ENCODE measurements around the gene FBLN2. TPM values are rescaled to one million over a fixed set of nuclear protein-coding genes. Genes with fewer than 3 reads are reported as not detected.

The FBLN2 gene
- polyA plus RNA-seq, 1 of the 3 experiments (the other 2 are of a cell fraction), result 5.2 TPM

GRCh38 chr3:13594991-13595421 lies 46.1 kb downstream of the FBLN2 start:
- H2AFZ ChIP-seq (ENCODE audit: low read depth), result no peak overlapping the region
- WGBS (ENCODE audit: low lambda C conversion rate), result 56% methylated on average over 5 of the region's 10 CpGs
- no peaks in the 10 kb centered on the region for H4K20me1 ChIP-seq (ENCODE audit: insufficient read depth)
- CTCF ChIA-PET, result interaction anchor here (0.8 to 1.4 kb wide), 3 partner anchors 10 to 18 kb away, joined by 3 read pairs; no protein-coding TSS in a partner anchor
- H3K27ac ChIP-seq (ENCODE audit: low read depth in 2 of 2, low read length in 1 of 2), result no peak overlapping the region
- POLR2A ChIA-PET, result no interaction called here
- DNase-seq, result no peak
- no peaks in the 10 kb centered on the region for H3K9me2 ChIP-seq
- H3K9me3 ChIP-seq, result no peaks in the 10 kb centered on the region
- H3K4me1 ChIP-seq (ENCODE audit: control insufficient read depth in 1 of 2, insufficient read depth in 2 of 2, low read depth in 1 of 2, low read length in 1 of 2), result peaks cover 0 to 13% of the 10 kb centered on the region in 2 experiments; a peak in 1 of 4 replicates
- no peaks in the 10 kb centered on the region for H3F3A ChIP-seq (replicated peaks; ENCODE audit: insufficient read depth)
- no peaks in the 10 kb centered on the region for H3K27me3 ChIP-seq (ENCODE audit: insufficient read depth)
- no peaks in the 10 kb centered on the region for H3K36me3 ChIP-seq (replicated peaks in 1 of 2; ENCODE audit: control insufficient read depth in 1 of 2, insufficient read depth in 2 of 2, low read length in 1 of 2)
- TF ChIP-seq YY1 (IDR thresholded peaks at IDR 0.05; ENCODE audit: low read depth) (no peak), FOXJ3 (CRISPR knock-in tag; IDR thresholded peaks at IDR 0.05) (no peak), REST (IDR thresholded peaks at IDR 0.05; ENCODE audit: low read depth, low read length) (no peak), TCF12 (IDR thresholded peaks at IDR 0.05) (no peak), NFIC (IDR thresholded peaks at IDR 0.05; ENCODE audit: borderline replicate concordance) (no peak), EZH2phosphoT487 (IDR thresholded peaks at IDR 0.05; ENCODE audit: borderline replicate concordance, low read depth) (no peak)
- H3K4me2 ChIP-seq, result no peak overlapping the region
- no peak overlapping the region for H3K9ac ChIP-seq
- H3K79me2 ChIP-seq (ENCODE audit: insufficient read depth), result no peaks in the 10 kb centered on the region
- H3K4me3 ChIP-seq (ENCODE audit: low read depth in 2 of 2, low read length in 1 of 2), result no peak overlapping the region

- no peaks in the 10 kb centered on the region for H3K36me3 ChIP-seq (replicated peaks in 1 of 2; ENCODE audit: control insufficient read depth in 1 of 2, insufficient read depth in 2 of 2, low read length in 1 of 2)
- H3K27ac ChIP-seq (ENCODE audit: low read depth in 2 of 2, low read length in 1 of 2), result no peak overlapping the region
- no peaks in the 10 kb centered on the region for H4K20me1 ChIP-seq (ENCODE audit: insufficient read depth)
- no peaks in the 10 kb centered on the region for H3F3A ChIP-seq (replicated peaks; ENCODE audit: insufficient read depth)
- H3K27me3 ChIP-seq (ENCODE audit: insufficient read depth), result no peaks in the 10 kb centered on the region
- no peaks in the 10 kb centered on the region for H3K79me2 ChIP-seq (ENCODE audit: insufficient read depth)
- no peak overlapping the region for H3K4me3 ChIP-seq (ENCODE audit: low read depth in 2 of 2, low read length in 1 of 2)
- ChIA-PET CTCF (interaction anchor here (1.4 kb wide), 1 partner anchor 11 kb away, joined by 3 read pairs; no protein-coding TSS in a partner anchor), POLR2A (no interaction called here)
- WGBS (ENCODE audit: low lambda C conversion rate), result 45% methylated on average over 4 of the region's 5 CpGs
- no peak overlapping the region for H3K4me2 ChIP-seq
- no peak overlapping the region for H3K9ac ChIP-seq
- no peak for TF ChIP-seq SIN3A (IDR thresholded peaks at IDR 0.05; ENCODE audit: borderline replicate concordance, low read depth, low read length)
- no peak for TF ChIP-seq JUND (IDR thresholded peaks at IDR 0.05)
- TF ChIP-seq MXI1 (IDR thresholded peaks at IDR 0.05; ENCODE audit: low read depth, low read length), result no peak
- no peak for TF ChIP-seq TAF1 (IDR thresholded peaks at IDR 0.05; ENCODE audit: borderline replicate concordance, low read depth, low read length)
- no peak for TF ChIP-seq CHD2 (IDR thresholded peaks at IDR 0.05; ENCODE audit: low read length, partially characterized antibody)
- no peak for TF ChIP-seq GATA2 (CRISPR knock-in tag; IDR thresholded peaks at IDR 0.05)
- no peak for TF ChIP-seq YY1 (IDR thresholded peaks at IDR 0.05; ENCODE audit: low read depth)
- DNase-seq, result no peak
- no peak overlapping the region for H2AFZ ChIP-seq (ENCODE audit: low read depth)
- no peaks in the 10 kb centered on the region for H3K9me2 ChIP-seq
- H3K4me1 ChIP-seq (ENCODE audit: control insufficient read depth in 1 of 2, insufficient read depth in 2 of 2, low read depth in 1 of 2, low read length in 1 of 2), result peaks cover 0 to 16% of the 10 kb centered on the region in 2 experiments; a peak in 1 of 4 replicates
- no peaks in the 10 kb centered on the region for H3K9me3 ChIP-seq
Observed at GRCh38 chr3:13595485-13595884, 46.6 kb downstream of the FBLN2 start.

All from SK-N-SH (cell line).